AG04450 (cell line): ENCODE results near the gene CDC42BPB. TPM values are rescaled to one million over a fixed set of nuclear protein-coding genes. Genes with fewer than 3 reads are reported as not detected.

Source experiments
- CTCF ChIA-PET: fragments of 300-600, 350-600 bp; formaldehyde crosslinking; extraction: SDS; loops from one replicate; lab custom pipeline; 2022; ENCODE audit warnings: antibody characterized with exemption, inconsistent platforms; lab: Charles Lee
- POLR2A ChIA-PET: fragments of 350-600 bp; formaldehyde crosslinking; extraction: SDS; loops from one replicate; lab custom pipeline; 2021; ENCODE audit warnings: antibody characterized with exemption, inconsistent platforms; lab: Yijun Ruan, JAX
- DNase-seq: peaks from one replicate; pipeline ENCODE4 v3.0.0-alpha.2; 2011; ENCODE audit warnings: low read depth, low spot score
- H3K27ac ChIP-seq: one replicate; pipeline ENCODE4 v1.5.1; 2012; ENCODE audit warnings: low read depth, low read length, control low read depth
- H3K27me3 ChIP-seq: one replicate; pipeline ENCODE4 v1.6.0; 2012; ENCODE audit warnings: low read length; ENCODE audit not compliant: control insufficient read depth, insufficient read depth
- H3K4me3 ChIP-seq: 2 replicates; pipeline ENCODE4 v1.5.1; 2011; ENCODE audit warnings: mild to moderate bottlenecking, low read depth, low read length, control low read depth
- H3K9me3 ChIP-seq: 2 replicates; pipeline ENCODE4 v1.5.1; 2012; ENCODE audit warnings: low read length; ENCODE audit not compliant: control insufficient read depth, insufficient read depth
- CTCF ChIP-seq: IDR thresholded peaks from 2 replicates; pipeline ENCODE4 v1.5.1; 2011; ENCODE audit warnings: low read depth, low read length, control low read depth, inconsistent platforms
- polyA plus RNA-seq: library from polyadenylated mRNA; depleted of rRNA; stranded (reverse); fragments of >200 nt; gene quantifications from 2 replicates; pipeline ENCODE4 v1.2.3, GENCODE V29; 2011

Gene CDC42BPB
- polyA plus RNA-seq, 1 experiment, result 57.0 TPM

- CTCF ChIA-PET, result interaction anchor here (1.6 kb wide), 1 partner anchor 268 kb away, joined by 6 read pairs; no protein-coding TSS in a partner anchor
These were observed 95.2 kb downstream of the CDC42BPB start for GRCh38 chr14:102962111-102962627.

GRCh38 chr14:102958461-102958860, 98.9 kb downstream of the CDC42BPB start:
- CTCF ChIA-PET, result interaction anchor here (0.7 kb wide), 1 partner anchor 12 kb away, joined by 3 read pairs; no protein-coding TSS in a partner anchor
- POLR2A ChIA-PET, result no interaction called here
- H3K4me3 ChIP-seq, result no peak overlapping the region
- no peak overlapping the region for H3K27ac ChIP-seq
- H3K9me3 ChIP-seq, result no peaks in the 10 kb centered on the region
- TF ChIP-seq CTCF, result no peak
- DNase-seq, result no peak
- H3K27me3 ChIP-seq, result no peaks in the 10 kb centered on the region

More at GRCh38 chr14:102962111-102962627, 95.2 kb downstream of the CDC42BPB start:
- H3K27me3 ChIP-seq, result no peaks in the 10 kb centered on the region
- no peak for DNase-seq
- TF ChIP-seq CTCF, result no peak
- H3K4me3 ChIP-seq, result no peak overlapping the region
- no peaks in the 10 kb centered on the region for H3K9me3 ChIP-seq
- POLR2A ChIA-PET, result no interaction called here
- no peak overlapping the region for H3K27ac ChIP-seq

- no peak for TF ChIP-seq CTCF
- CTCF ChIA-PET, result no interaction called here
- POLR2A ChIA-PET, result interaction anchor here (0.6 to 0.7 kb wide), 2 partner anchors 23 to 493 kb away, joined by 3 to 5 read pairs; no protein-coding TSS in a partner anchor
- H3K27ac ChIP-seq, result no peak overlapping the region
- H3K27me3 ChIP-seq, result no peaks in the 10 kb centered on the region
- no peak overlapping the region for H3K4me3 ChIP-seq
- no peaks in the 10 kb centered on the region; the same call in 1 of the 2 replicates for H3K9me3 ChIP-seq
- DNase-seq, result no peak
These were observed 100.1 kb downstream of the CDC42BPB start for GRCh38 chr14:102957222-102957621.

GRCh38 chr14:102955636-102956408, 101.5 kb downstream of the CDC42BPB start:
- no peaks in the 10 kb centered on the region; the same call in 1 of the 2 replicates for H3K9me3 ChIP-seq
- no peak for TF ChIP-seq CTCF
- ChIA-PET CTCF (no interaction called here), POLR2A (no interaction called here)
- DNase-seq, result no peak
- no peaks in the 10 kb centered on the region for H3K27me3 ChIP-seq
- no peak overlapping the region for H3K4me3 ChIP-seq
- no peak overlapping the region for H3K27ac ChIP-seq
